Endothelial cell (in vitro differentiated cells): Measurements from ENCODE around the gene ITM2C. TPM values are rescaled to one million over a fixed set of nuclear protein-coding genes. Genes with fewer than 3 reads are reported as not detected.

ENCODE experiments used
- DNase-seq: peaks from one replicate; pipeline ENCODE4 v3.0.0; 2021; ENCODE audit warnings: low spot score
- H3K27ac Mint-ChIP-seq: one replicate; pipeline ENCODE4 v1.8.0; 2021; ENCODE audit warnings: mixed read lengths, inconsistent platforms; ENCODE audit not compliant: unreplicated experiment
- H3K27me3 Mint-ChIP-seq: one replicate; pipeline ENCODE4 v1.8.0; 2021; ENCODE audit warnings: mild to moderate bottlenecking, moderate library complexity, mixed read lengths, inconsistent platforms; ENCODE audit not compliant: unreplicated experiment
- H3K36me3 Mint-ChIP-seq: one replicate; pipeline ENCODE4 v1.8.0; 2021; ENCODE audit warnings: mild to moderate bottlenecking, low read depth, mixed read lengths, inconsistent platforms; ENCODE audit not compliant: unreplicated experiment
- H3K4me1 Mint-ChIP-seq: one replicate; pipeline ENCODE4 v1.8.0; 2021; ENCODE audit warnings: mild to moderate bottlenecking, mixed read lengths, inconsistent platforms; ENCODE audit not compliant: unreplicated experiment
- H3K4me3 Mint-ChIP-seq: one replicate; pipeline ENCODE4 v1.8.0; 2021; ENCODE audit warnings: mild to moderate bottlenecking, mixed read lengths, inconsistent platforms; ENCODE audit not compliant: unreplicated experiment
- H3K9me3 Mint-ChIP-seq: one replicate; pipeline ENCODE4 v1.8.0; 2021; ENCODE audit warnings: mixed read lengths, inconsistent platforms; ENCODE audit not compliant: unreplicated experiment
- CTCF ChIP-seq: fragments of 200-600 bp; sonication (generic); IDR thresholded peaks from one replicate; pipeline ENCODE4 v1.5.0; 2021; ENCODE audit warnings: antibody characterized with exemption; ENCODE audit not compliant: unreplicated experiment
- total RNA-seq: library from RNA; stranded (reverse); fragmentation: NEBNext Ultra II Directional; extraction: Animal tissue kit (Norgen Biotek cat#: 25700); gene quantifications from one replicate; pipeline ENCODE4 v1.2.1, GENCODE V29; 2021; ENCODE audit not compliant: unreplicated experiment

Gene ITM2C
- total RNA-seq, 1 donor from 2014 or later, result 279 TPM

- H3K4me1 Mint-ChIP-seq, result no peaks in the 10 kb centered on the region
- no peaks in the 10 kb centered on the region for H3K9me3 Mint-ChIP-seq
- no peak overlapping the region for H3K4me3 Mint-ChIP-seq
- no peaks in the 10 kb centered on the region for H3K36me3 Mint-ChIP-seq
- TF ChIP-seq CTCF, result no peak
- H3K27ac Mint-ChIP-seq, result no peak overlapping the region
- DNase-seq, result no peak
- H3K27me3 Mint-ChIP-seq, result peaks cover 8% of the 10 kb centered on the region
Measured at GRCh38 chr2:230925443-230925878, 60.7 kb downstream of the ITM2C start.

- Mint-ChIP-seq H3K9me3 (no peaks in the 10 kb centered on the region), H3K27me3 (peaks cover 8% of the 10 kb centered on the region), H3K4me1 (no peaks in the 10 kb centered on the region), H3K36me3 (no peaks in the 10 kb centered on the region), H3K27ac (no peak overlapping the region), H3K4me3 (no peak overlapping the region)
- no peak for TF ChIP-seq CTCF
- DNase-seq, result no peak
Measured at GRCh38 chr2:230925879-230926765, 61.4 kb downstream of the ITM2C start.

GRCh38 chr2:230927711-230928341 lies 63.1 kb downstream of the ITM2C start:
- Mint-ChIP-seq H3K36me3 (no peaks in the 10 kb centered on the region), H3K9me3 (no peaks in the 10 kb centered on the region), H3K4me3 (no peak overlapping the region), H3K27ac (no peak overlapping the region), H3K4me1 (no peaks in the 10 kb centered on the region), H3K27me3 (peaks cover 17% of the 10 kb centered on the region)
- no peak for TF ChIP-seq CTCF
- no peak for DNase-seq

Other genes starting within 250 kb of the ITM2C start
- gene CAB39, start 152.1 kb upstream of the ITM2C start, total RNA-seq, result 48.7 TPM
- 0.28 TPM for gene GPR55, start 60.3 kb downstream of the ITM2C start, total RNA-seq
- gene SPATA3, start 131.2 kb downstream of the ITM2C start, total RNA-seq, result not detected
- 5.4 TPM for gene C2orf72, start 172.6 kb downstream of the ITM2C start, total RNA-seq
- gene PSMD1, start 191.9 kb downstream of the ITM2C start, total RNA-seq, result 119 TPM